Measurements from ENCODE around the gene PSMC3IP.

PSMC3IP gene

GRCh38 chr17:42568341-42569111 is 9.0 kb downstream of the PSMC3IP start:
- peak overlapping the region; percentile 23 for H3K4me2 ChIP-seq (ENCODE audit: low read length, poor library complexity, severe bottlenecking)
- peak overlapping the region in 1 of 2 experiments; percentile 13 for H3K4ac ChIP-seq (ENCODE audit: low read depth in 1 of 2, low read length in 2 of 2)
- peaks cover 42% of the 10 kb centered on the region for H3K79me1 ChIP-seq (replicated peaks; ENCODE audit: low read length, poor library complexity, severe bottlenecking)
- H3K4me1 ChIP-seq (ENCODE audit: control insufficient read depth, insufficient read depth, low read depth, low read length) = peaks cover 36% of the 10 kb centered on the region
- DNase-seq = no peak
- H2BK12ac ChIP-seq (ENCODE audit: low read length in 2 of 2) = no peak overlapping the region
- H3K27me3 ChIP-seq (ENCODE audit: control insufficient read depth in 1 of 2, insufficient read depth in 1 of 2, low read length in 2 of 2) = no peaks in the 10 kb centered on the region
- no peak overlapping the region for H4K91ac ChIP-seq (ENCODE audit: low read length)
- H3K4me3 ChIP-seq (ENCODE audit: insufficient read depth in 1 of 2, low read depth in 1 of 2, low read length in 2 of 2) = no peak overlapping the region
- no peak overlapping the region for H3K14ac ChIP-seq (ENCODE audit: low read length in 2 of 2)
- peak overlapping the region; percentile 3 for H3K9ac ChIP-seq (ENCODE audit: low read length)
- H2BK15ac ChIP-seq (ENCODE audit: low read depth, poor library complexity, severe bottlenecking) = no peak overlapping the region
- peak overlapping the region in 1 of 2 experiments; percentile 54 for H3K23ac ChIP-seq (ENCODE audit: low read length in 2 of 2)
- H4K8ac ChIP-seq (ENCODE audit: low read length) = no peak overlapping the region
- H2AK5ac ChIP-seq (ENCODE audit: low read length, severe bottlenecking) = no peak overlapping the region
- WGBS = 88% methylated on average over 12 of the region's 14 CpGs
- H3K36me3 ChIP-seq (ENCODE audit: control insufficient read depth in 1 of 2, insufficient read depth in 2 of 2, low read depth in 1 of 2, low read length in 2 of 2) = peaks cover 76 to 82% of the 10 kb centered on the region in 2 experiments
- H2AFZ ChIP-seq (ENCODE audit: low read depth, low read length) = no peak overlapping the region
- H2BK120ac ChIP-seq (ENCODE audit: low read depth, low read length) = no peak overlapping the region
- H2BK5ac ChIP-seq (ENCODE audit: low read depth, low read length, poor library complexity, severe bottlenecking) = no peak overlapping the region
- H3K9me3 ChIP-seq (ENCODE audit: control insufficient read depth, low read length) = no peaks in the 10 kb centered on the region
- no peak overlapping the region for H3K18ac ChIP-seq (ENCODE audit: low read depth in 1 of 2, low read length in 2 of 2)
- H3K27ac ChIP-seq (ENCODE audit: low read length, poor library complexity, severe bottlenecking) = no peak overlapping the region

GRCh38 chr17:42566883-42567573 is 10.5 kb downstream of the PSMC3IP start, which contains the start of gene MLX:
MLX (plus strand) TSS chr17:42567100; CDS start chr17:42567125, 25 bp downstream.
- H4K91ac ChIP-seq (ENCODE audit: low read length) = peak within 1 kb of the TSS; percentile 98
- peak within 1 kb of the TSS; percentile 93 to 95 for H3K4me3 ChIP-seq (ENCODE audit: insufficient read depth in 1 of 2, low read depth in 1 of 2, low read length in 2 of 2)
- H3K9me3 ChIP-seq (ENCODE audit: control insufficient read depth, low read length) = no peaks in the 10 kb centered on the region
- H3K23ac ChIP-seq (ENCODE audit: low read length in 2 of 2) = peak within 1 kb of the TSS; percentile 20 to 94
- peak within 1 kb of the TSS; percentile 88 for H2BK120ac ChIP-seq (ENCODE audit: low read depth, low read length)
- peak within 1 kb of the TSS; percentile 94 for H4K8ac ChIP-seq (ENCODE audit: low read length)
- H3K18ac ChIP-seq (ENCODE audit: low read depth in 1 of 2, low read length in 2 of 2) = peak within 1 kb of the TSS; percentile 88 to 98
- H2AK5ac ChIP-seq (ENCODE audit: low read length, severe bottlenecking) = peak within 1 kb of the TSS; percentile 66
- peak within 1 kb of the TSS; percentile 82 for H2BK5ac ChIP-seq (ENCODE audit: low read depth, low read length, poor library complexity, severe bottlenecking)
- H3K9ac ChIP-seq (ENCODE audit: low read length) = peak within 1 kb of the TSS; percentile 91
- peaks cover 45% of the 10 kb centered on the region for H3K4me1 ChIP-seq (ENCODE audit: control insufficient read depth, insufficient read depth, low read depth, low read length)
- H3K79me1 ChIP-seq (replicated peaks; ENCODE audit: low read length, poor library complexity, severe bottlenecking) = peaks cover 36% of the 10 kb centered on the region
- H3K4ac ChIP-seq (ENCODE audit: low read depth in 1 of 2, low read length in 2 of 2) = peak within 1 kb of the TSS; percentile 99 to 100
- peaks cover 70 to 71% of the 10 kb centered on the region in 2 experiments for H3K36me3 ChIP-seq (ENCODE audit: control insufficient read depth in 1 of 2, insufficient read depth in 2 of 2, low read depth in 1 of 2, low read length in 2 of 2)
- peak; percentile 89 for DNase-seq
- H2BK12ac ChIP-seq (ENCODE audit: low read length in 2 of 2) = peak within 1 kb of the TSS; percentile 32 to 80
- peak within 1 kb of the TSS; percentile 44 for H2BK15ac ChIP-seq (ENCODE audit: low read depth, poor library complexity, severe bottlenecking)
- under 1% methylated on average over 65 of the region's 72 CpGs for WGBS
- H3K27me3 ChIP-seq (ENCODE audit: control insufficient read depth in 1 of 2, insufficient read depth in 1 of 2, low read length in 2 of 2) = no peaks in the 10 kb centered on the region
- peak within 1 kb of the TSS; percentile 86 for H3K27ac ChIP-seq (ENCODE audit: low read length, poor library complexity, severe bottlenecking)
- H3K4me2 ChIP-seq (ENCODE audit: low read length, poor library complexity, severe bottlenecking) = peak within 1 kb of the TSS; percentile 86
- peak within 1 kb of the TSS; percentile 74 for H2AFZ ChIP-seq (ENCODE audit: low read depth, low read length)
- peak within 1 kb of the TSS; percentile 81 to 93 for H3K14ac ChIP-seq (ENCODE audit: low read length in 2 of 2)

DNA sequence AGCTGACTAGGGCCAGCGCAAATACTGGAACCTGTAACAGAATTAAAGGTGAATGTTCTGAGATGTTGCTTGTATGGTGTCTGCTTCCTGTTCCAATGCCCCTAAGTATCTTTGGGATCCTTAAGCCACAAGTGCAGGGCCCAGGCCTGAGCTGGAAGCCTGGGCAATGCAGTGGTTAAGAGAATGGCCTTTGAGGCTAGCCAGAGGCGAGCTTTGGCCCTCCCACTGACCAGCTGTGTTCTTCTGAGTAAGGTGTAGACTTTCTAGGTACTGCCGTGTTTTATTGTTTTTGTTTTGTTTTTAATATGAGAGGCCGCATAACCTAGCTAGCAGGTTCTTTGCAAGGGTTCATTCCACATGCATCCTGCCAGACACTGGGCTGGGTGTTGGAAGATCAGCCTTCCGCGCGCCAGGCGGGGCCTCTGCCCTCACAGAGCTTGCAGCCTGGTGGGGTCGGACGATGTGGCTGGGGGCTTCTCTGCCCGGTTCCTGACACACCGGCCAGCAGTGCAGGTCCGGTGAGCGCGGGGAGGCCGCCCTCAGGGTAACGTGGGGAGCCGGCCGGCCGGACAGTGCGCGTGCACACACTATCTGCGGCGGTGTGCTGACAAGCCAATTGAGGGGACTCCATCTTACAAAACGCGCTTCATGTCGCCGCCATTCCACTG is 11.2 kb downstream of the PSMC3IP start:
- Histone ChIP-seq H3K36me3 (ENCODE audit: control insufficient read depth in 1 of 2, insufficient read depth in 2 of 2, low read depth in 1 of 2, low read length in 2 of 2) (peaks cover 63 to 64% of the 10 kb centered on the region in 2 experiments), H4K8ac (ENCODE audit: low read length) (peak overlapping the region; percentile 94), H2BK15ac (ENCODE audit: low read depth, poor library complexity, severe bottlenecking) (no peak overlapping the region), H2BK12ac (ENCODE audit: low read length in 2 of 2) (peak overlapping the region; percentile 32 to 75), H3K18ac (ENCODE audit: low read depth in 1 of 2, low read length in 2 of 2) (peak overlapping the region; percentile 58 to 77), H3K4ac (ENCODE audit: low read depth in 1 of 2, low read length in 2 of 2) (peak overlapping the region; percentile 92 to 100), H2BK120ac (ENCODE audit: low read depth, low read length) (peak overlapping the region; percentile 29), H3K9ac (ENCODE audit: low read length) (peak overlapping the region; percentile 91), H3K14ac (ENCODE audit: low read length in 2 of 2) (peak overlapping the region in 1 of 2 experiments; percentile 13), H3K27me3 (ENCODE audit: control insufficient read depth in 1 of 2, insufficient read depth in 1 of 2, low read length in 2 of 2) (no peaks in the 10 kb centered on the region), H3K4me3 (ENCODE audit: insufficient read depth in 1 of 2, low read depth in 1 of 2, low read length in 2 of 2) (peak overlapping the region; percentile 33 to 93), H2AFZ (ENCODE audit: low read depth, low read length) (peak overlapping the region; percentile 60), H3K9me3 (ENCODE audit: control insufficient read depth, low read length) (no peaks in the 10 kb centered on the region), H2AK5ac (ENCODE audit: low read length, severe bottlenecking) (peak overlapping the region; percentile 66), H2BK5ac (ENCODE audit: low read depth, low read length, poor library complexity, severe bottlenecking) (peak overlapping the region; percentile 60), H3K4me1 (ENCODE audit: control insufficient read depth, insufficient read depth, low read depth, low read length) (peaks cover 49% of the 10 kb centered on the region), H4K91ac (ENCODE audit: low read length) (peak overlapping the region; percentile 96), H3K23ac (ENCODE audit: low read length in 2 of 2) (no peak overlapping the region), H3K27ac (ENCODE audit: low read length, poor library complexity, severe bottlenecking) (peak overlapping the region; percentile 75), H3K4me2 (ENCODE audit: low read length, poor library complexity, severe bottlenecking) (peak overlapping the region; percentile 46), H3K79me1 (replicated peaks; ENCODE audit: low read length, poor library complexity, severe bottlenecking) (peaks cover 31% of the 10 kb centered on the region)
- 66% methylated on average over 28 of the region's 28 CpGs for WGBS
- DNase-seq = no peak
